HK-2 (cell line): ENCODE results near the gene LTV1.
"Not testable (repeated sequence)": the region's sequence is repeated elsewhere in the genome, so short reads cannot be mapped to it uniquely, and the experiment has no call there.

Source experiments
- DNase-seq: peaks from one replicate; pipeline ENCODE4 v3.0.0-alpha.2; 2018; ENCODE audit not compliant: unreplicated experiment

The LTV1 gene, protein sequence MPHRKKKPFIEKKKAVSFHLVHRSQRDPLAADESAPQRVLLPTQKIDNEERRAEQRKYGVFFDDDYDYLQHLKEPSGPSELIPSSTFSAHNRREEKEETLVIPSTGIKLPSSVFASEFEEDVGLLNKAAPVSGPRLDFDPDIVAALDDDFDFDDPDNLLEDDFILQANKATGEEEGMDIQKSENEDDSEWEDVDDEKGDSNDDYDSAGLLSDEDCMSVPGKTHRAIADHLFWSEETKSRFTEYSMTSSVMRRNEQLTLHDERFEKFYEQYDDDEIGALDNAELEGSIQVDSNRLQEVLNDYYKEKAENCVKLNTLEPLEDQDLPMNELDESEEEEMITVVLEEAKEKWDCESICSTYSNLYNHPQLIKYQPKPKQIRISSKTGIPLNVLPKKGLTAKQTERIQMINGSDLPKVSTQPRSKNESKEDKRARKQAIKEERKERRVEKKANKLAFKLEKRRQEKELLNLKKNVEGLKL

GRCh38 chr6:143842902-143843676, at the start of gene LTV1:
Gene LTV1 (plus strand): TSS chr6:143843338. CDS start chr6:143843478, 140 bp downstream.
- peak; percentile 95 for DNase-seq

- DNase-seq: not testable (repeated sequence)
Measured at GRCh38 chr6:143796551-143796950, 46.6 kb upstream of the LTV1 start.

DNA sequence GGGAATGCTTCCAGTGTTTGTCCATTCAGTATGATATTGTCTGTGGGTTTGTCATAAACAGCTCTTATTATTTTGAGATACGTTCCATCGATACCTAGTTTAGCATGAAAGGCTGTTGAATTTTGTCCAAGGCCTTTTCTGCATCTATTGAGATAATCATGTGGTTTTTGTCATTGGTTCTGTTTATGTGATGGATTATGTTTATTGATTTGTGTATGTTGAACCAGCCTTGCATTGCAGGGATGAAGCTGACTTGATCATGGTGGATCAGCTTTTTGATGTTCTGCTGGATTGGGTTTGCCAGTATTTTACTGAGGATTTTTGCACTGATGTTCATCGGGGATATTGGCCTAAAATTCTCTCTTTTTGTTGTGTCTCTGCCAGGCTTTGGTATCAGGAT, 44.7 kb upstream of the LTV1 start:
- DNase-seq: not testable (repeated sequence)

DNA sequence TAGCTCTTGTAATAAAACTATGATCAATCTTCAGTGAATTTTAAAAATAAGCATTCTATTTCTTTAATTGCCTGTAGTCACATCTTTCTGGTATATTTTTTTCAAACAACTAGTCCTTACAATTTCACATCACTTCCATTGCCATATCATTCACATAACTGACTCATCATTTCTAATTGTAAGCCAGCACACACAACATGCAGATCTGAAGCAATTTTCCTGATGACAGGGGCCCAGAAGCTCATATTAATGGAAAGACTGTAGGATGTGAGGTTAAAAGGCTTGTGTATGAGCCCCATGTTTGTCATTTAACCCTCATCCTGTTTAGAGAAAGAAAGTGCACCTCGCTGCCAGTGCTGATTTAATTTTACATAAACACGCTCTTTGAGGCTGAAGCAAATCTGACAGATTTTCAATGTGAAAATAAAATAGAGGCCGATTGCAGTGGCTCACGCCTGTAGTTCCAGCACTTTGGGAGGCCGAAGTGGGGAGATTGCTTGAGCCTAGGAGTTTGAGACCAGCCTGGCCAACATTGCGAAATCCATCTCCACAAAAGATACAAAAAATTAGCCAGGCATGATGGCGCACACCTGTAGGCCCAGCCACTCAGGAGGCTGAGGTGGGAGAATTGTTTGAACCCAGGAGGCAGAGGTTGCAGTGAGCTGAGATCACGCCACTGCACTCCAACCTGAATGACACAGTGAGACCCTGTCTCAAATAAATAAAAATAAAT, 40.1 kb upstream of the LTV1 start:
- DNase-seq: no peak

- no peak for DNase-seq
Measured at GRCh38 chr6:143803769-143804568, 39.2 kb upstream of the LTV1 start.

- DNase-seq: no peak
Measured at GRCh38 chr6:143804835-143805239, 38.3 kb upstream of the LTV1 start.

GRCh38 chr6:143806282-143807102, 36.6 kb upstream of the LTV1 start:
- DNase-seq: peak; percentile 22

GRCh38 chr6:143807103-143807772, 35.9 kb upstream of the LTV1 start:
- DNase-seq: no peak

GRCh38 chr6:143810745-143811144, 32.4 kb upstream of the LTV1 start:
- DNase-seq: no peak

DNA sequence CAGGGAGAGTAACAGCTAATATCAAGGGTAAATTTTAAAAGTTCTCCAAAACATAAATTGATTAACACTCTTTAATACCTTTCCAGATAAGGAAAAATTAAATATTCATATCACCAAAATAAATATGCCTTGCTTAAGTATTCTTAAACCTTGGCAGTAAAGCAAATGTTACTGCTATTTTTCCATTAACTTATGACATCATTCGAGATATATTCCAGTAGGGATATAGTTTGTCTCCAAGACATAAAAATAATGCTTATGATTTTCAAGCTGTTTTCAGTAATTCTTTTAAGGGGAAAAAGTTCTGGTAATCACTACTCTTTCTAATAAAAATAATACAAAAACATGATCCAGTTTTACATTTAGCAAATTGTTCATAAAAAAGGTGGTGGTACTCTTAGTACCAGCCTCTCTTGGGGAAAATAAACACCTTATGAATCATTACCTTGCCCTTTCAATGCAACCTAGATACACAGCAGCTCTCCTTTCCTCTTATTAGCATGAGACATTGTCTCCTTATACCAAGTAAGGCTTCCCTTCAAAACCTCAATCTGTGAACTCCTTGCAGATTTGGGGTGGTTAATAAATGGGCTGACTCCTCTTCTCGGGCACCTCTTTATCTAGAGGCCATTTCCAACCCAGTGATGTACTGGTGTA, 31.5 kb upstream of the LTV1 start:
- DNase-seq: no peak

GRCh38 chr6:143817621-143818020, 25.5 kb upstream of the LTV1 start:
- no peak for DNase-seq

DNA sequence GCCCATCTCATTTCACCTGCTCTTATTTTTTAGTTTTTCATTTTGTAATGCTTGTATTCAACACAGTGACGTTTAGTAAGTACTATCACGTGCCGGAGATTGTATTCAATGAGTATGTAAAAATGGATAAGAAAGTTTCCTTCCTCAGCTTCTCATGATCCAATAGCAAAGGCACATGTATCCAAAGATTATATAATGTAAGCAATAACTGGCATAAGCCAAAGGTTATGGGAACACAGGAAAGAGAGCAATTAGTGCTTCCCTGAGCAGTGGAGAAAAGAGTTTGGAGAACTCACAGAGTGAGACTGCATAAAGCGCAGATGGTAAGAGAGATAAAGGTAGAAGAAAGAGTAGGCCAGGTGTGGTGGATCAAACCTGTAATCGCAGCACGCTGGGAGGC, 21.8 kb upstream of the LTV1 start:
- DNase-seq: no peak

GRCh38 chr6:143822584-143823024, 20.5 kb upstream of the LTV1 start:
- no peak for DNase-seq

DNA sequence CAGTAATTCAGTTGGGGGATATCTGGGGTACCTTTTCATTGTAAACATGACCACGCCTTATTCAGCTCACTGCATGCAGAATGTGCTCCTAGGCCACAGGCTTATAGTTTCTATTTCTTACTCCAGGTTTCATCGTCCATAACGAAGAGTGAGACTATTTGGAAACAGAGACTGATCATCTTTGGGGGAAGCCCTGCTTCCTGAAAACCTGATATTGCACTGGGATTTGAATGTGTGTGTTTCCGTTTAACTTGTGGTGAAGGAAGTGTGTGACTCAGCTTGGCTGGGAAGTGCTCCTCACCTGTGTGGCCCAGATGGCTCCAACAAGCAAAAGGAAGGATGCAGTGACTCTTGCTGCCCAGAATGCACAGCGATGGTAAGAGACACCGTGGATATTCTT, 19.6 kb upstream of the LTV1 start:
- no peak for DNase-seq

DNA sequence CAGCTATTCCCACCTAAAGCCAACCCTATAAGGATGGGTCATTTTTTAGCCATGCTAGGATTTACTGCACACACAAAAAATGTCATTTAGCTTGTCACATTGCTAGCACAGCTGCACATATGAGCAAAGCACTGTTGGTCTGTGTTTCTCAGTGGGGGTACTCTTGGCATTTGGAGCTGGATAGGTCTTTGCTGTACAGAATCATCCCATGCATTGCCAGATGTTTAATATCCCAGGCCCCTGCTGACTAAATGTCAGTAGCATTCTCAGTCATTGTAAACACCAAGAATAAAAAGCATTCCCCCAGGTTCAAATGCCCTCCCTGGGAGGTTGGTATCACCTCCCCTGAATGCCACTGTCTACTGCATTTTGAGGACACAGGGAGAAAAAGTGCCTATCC, 14.6 kb upstream of the LTV1 start:
- no peak for DNase-seq

DNA sequence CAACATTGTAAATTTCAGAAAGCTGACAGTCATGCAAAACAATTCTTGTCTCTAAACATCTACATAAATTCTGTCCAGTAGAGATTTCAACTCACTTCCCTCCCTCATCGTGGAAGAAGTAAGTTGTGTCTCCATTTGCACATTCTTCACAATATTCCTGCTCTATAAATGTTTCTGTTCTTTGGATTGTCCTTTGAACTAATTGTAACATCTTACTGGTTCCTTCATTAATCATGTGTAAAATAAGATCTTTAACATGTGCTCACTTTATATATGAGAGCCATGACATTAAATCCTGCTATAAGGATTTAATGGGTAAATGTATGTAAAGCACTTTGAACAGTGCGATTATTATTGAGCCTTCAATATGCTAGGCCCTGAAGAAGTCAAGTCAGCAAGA, 7.0 kb upstream of the LTV1 start:
- DNase-seq: no peak

DNA sequence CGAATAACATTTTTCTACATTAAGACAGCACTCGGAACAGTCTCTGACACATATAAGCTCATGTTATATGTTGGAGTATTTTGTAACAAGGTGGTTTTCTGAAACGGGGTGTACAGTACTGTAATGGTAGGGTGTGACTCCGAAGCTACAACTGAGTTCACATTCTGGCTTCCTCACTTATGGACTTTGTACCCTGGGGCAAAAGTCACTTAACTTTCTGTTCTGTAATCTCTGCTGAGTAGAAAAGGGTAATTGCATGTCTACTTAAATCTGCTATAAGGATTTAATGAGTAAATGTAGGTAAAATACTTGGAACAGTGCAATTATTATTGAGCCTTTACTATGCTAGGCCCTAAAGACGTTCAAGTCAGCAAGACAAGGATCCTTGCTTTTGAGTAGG, 4.7 kb upstream of the LTV1 start:
- no peak for DNase-seq

DNA sequence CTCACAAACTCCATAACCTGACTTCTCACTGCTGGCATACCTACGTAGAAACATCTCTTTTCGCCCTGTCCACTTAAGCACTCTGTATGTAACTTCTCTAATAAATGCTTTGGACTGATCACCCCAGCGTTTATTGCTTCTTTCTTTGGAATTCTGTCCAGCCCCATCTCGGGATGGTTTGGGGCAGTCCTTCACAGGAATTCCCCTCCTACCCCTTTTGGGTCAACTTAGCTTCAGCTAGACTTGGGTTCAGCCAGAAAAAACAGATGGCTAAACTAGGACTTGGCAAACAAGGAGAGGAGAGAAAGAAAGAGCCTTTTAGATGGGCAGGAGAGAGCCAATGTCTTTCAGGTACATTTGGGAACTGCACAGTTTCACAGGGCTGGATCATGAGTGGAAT, 3.9 kb upstream of the LTV1 start:
- no peak for DNase-seq

GRCh38 chr6:143840595-143841265, 2.4 kb upstream of the LTV1 start:
- no peak for DNase-seq
